ENCODE measurements around the gene GPR158. TPM values are rescaled to one million over a fixed set of nuclear protein-coding genes. Genes with fewer than 3 reads are reported as not detected.

GPR158 gene
- total and polyA plus RNA-seq, 5 donors from 2014 or later, result not detected

- H3K4me3 ChIP-seq (ENCODE audit: low read depth, low read length), result no peak overlapping the region
- no peak for DNase-seq
- H3K4me3 Mint-ChIP-seq, result no peak overlapping the region
- no peak overlapping the region for H3K27ac ChIP-seq (ENCODE audit: insufficient read depth, low read length, poor library complexity, severe bottlenecking)
- H3K27ac Mint-ChIP-seq, result no peak overlapping the region
- peaks cover 0 to 3% (median 0%) of the 10 kb centered on the region in 7 donors for H3K9me3 Mint-ChIP-seq
- H3K27me3 ChIP-seq (ENCODE audit: control insufficient read depth, insufficient read depth, low read length), result no peaks in the 10 kb centered on the region
- H3K36me3 Mint-ChIP-seq, result no peaks in the 10 kb centered on the region
- ATAC-seq (ENCODE audit: low read depth in 2 of 2), result no peak
- no peaks in the 10 kb centered on the region for H3K27me3 Mint-ChIP-seq
- H3K4me1 ChIP-seq (ENCODE audit: control insufficient read depth, insufficient read depth, low read length, poor library complexity, severe bottlenecking), result no peaks in the 10 kb centered on the region
- no peaks in the 10 kb centered on the region for H3K36me3 ChIP-seq (ENCODE audit: control insufficient read depth, insufficient read depth, low read length)
- no peaks in the 10 kb centered on the region for H3K9me3 ChIP-seq (ENCODE audit: control insufficient read depth in 2 of 2, low read length in 2 of 2)
- no peaks in the 10 kb centered on the region for H3K4me1 Mint-ChIP-seq
These were observed 357.4 kb downstream of the GPR158 start for GRCh38 chr10:25532213-25532612.

GRCh38 chr10:25536027-25536426 lies 361.2 kb downstream of the GPR158 start:
- no peaks in the 10 kb centered on the region for H3K4me1 ChIP-seq (ENCODE audit: control insufficient read depth, insufficient read depth, low read length, poor library complexity, severe bottlenecking)
- no peaks in the 10 kb centered on the region for H3K9me3 ChIP-seq (ENCODE audit: control insufficient read depth in 2 of 2, low read length in 2 of 2)
- H3K4me1 Mint-ChIP-seq, result no peaks in the 10 kb centered on the region
- H3K9me3 Mint-ChIP-seq, result peaks cover 0 to 3% (median 0%) of the 10 kb centered on the region in 7 donors
- H3K27me3 Mint-ChIP-seq, result no peaks in the 10 kb centered on the region
- H3K36me3 ChIP-seq (ENCODE audit: control insufficient read depth, insufficient read depth, low read length), result no peaks in the 10 kb centered on the region
- no peak overlapping the region for H3K27ac ChIP-seq (ENCODE audit: insufficient read depth, low read length, poor library complexity, severe bottlenecking)
- H3K36me3 Mint-ChIP-seq, result no peaks in the 10 kb centered on the region
- no peaks in the 10 kb centered on the region for H3K27me3 ChIP-seq (ENCODE audit: control insufficient read depth, insufficient read depth, low read length)
- peak overlapping the region in 1 of 4 donors; percentile 38 for H3K4me3 Mint-ChIP-seq
- H3K27ac Mint-ChIP-seq, result no peak overlapping the region
- ATAC-seq (ENCODE audit: low read depth in 2 of 2) (no peak), DNase-seq (no peak)
- no peak overlapping the region for H3K4me3 ChIP-seq (ENCODE audit: low read depth, low read length)

DNA sequence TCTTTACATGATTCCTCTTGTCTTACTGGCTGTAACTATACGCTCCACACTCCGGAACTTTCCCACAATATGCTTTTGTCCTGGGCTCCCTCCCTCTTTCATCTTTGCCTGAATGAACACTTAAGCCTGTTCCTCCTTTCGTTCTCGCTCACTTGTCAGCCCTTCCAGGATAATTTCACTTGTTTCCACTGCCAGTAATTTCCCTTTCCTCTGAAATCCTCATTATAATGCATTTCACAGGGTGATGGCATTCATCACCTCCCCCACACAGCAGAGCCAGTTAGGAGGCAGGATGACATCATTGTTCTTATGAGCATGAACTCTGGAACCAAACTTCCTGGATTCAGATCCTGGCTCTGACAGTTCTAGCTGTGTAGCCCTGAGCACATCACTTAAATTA lies 372.6 kb downstream of the GPR158 start:
- H3K4me1 Mint-ChIP-seq, result no peaks in the 10 kb centered on the region
- H3K4me3 ChIP-seq (ENCODE audit: low read depth, low read length), result no peak overlapping the region
- H3K36me3 ChIP-seq (ENCODE audit: control insufficient read depth, insufficient read depth, low read length), result no peaks in the 10 kb centered on the region
- H3K27me3 ChIP-seq (ENCODE audit: control insufficient read depth, insufficient read depth, low read length), result no peaks in the 10 kb centered on the region
- no peaks in the 10 kb centered on the region for H3K36me3 Mint-ChIP-seq
- no peak overlapping the region for H3K27ac Mint-ChIP-seq
- no peaks in the 10 kb centered on the region for H3K9me3 ChIP-seq (ENCODE audit: control insufficient read depth in 2 of 2, low read length in 2 of 2)
- no peak overlapping the region for H3K27ac ChIP-seq (ENCODE audit: insufficient read depth, low read length, poor library complexity, severe bottlenecking)
- H3K4me3 Mint-ChIP-seq, result no peak overlapping the region
- ATAC-seq (ENCODE audit: low read depth in 2 of 2) (no peak), DNase-seq (no peak)
- peaks cover 0 to 11% (median 2%) of the 10 kb centered on the region in 7 donors for H3K9me3 Mint-ChIP-seq
- no peaks in the 10 kb centered on the region for H3K4me1 ChIP-seq (ENCODE audit: control insufficient read depth, insufficient read depth, low read length, poor library complexity, severe bottlenecking)
- no peaks in the 10 kb centered on the region for H3K27me3 Mint-ChIP-seq

- H3K4me3 Mint-ChIP-seq, result no peak overlapping the region
- H3K27me3 ChIP-seq (ENCODE audit: control insufficient read depth, insufficient read depth, low read length), result no peaks in the 10 kb centered on the region
- no peaks in the 10 kb centered on the region for H3K36me3 ChIP-seq (ENCODE audit: control insufficient read depth, insufficient read depth, low read length)
- no peaks in the 10 kb centered on the region for H3K9me3 ChIP-seq (ENCODE audit: control insufficient read depth in 2 of 2, low read length in 2 of 2)
- no peak for ATAC-seq (ENCODE audit: low read depth in 2 of 2)
- peaks cover 5% of the 10 kb centered on the region for H3K27me3 Mint-ChIP-seq
- no peak overlapping the region for H3K27ac Mint-ChIP-seq
- peaks cover 1 to 7% (median 4%) of the 10 kb centered on the region in 7 donors for H3K9me3 Mint-ChIP-seq
- DNase-seq, result no peak
- no peaks in the 10 kb centered on the region for H3K4me1 Mint-ChIP-seq
- H3K4me1 ChIP-seq (ENCODE audit: control insufficient read depth, insufficient read depth, low read length, poor library complexity, severe bottlenecking), result no peaks in the 10 kb centered on the region
- no peak overlapping the region for H3K27ac ChIP-seq (ENCODE audit: insufficient read depth, low read length, poor library complexity, severe bottlenecking)
- H3K4me3 ChIP-seq (ENCODE audit: low read depth, low read length), result no peak overlapping the region
- no peaks in the 10 kb centered on the region for H3K36me3 Mint-ChIP-seq
These were observed 377.6 kb downstream of the GPR158 start for GRCh38 chr10:25552283-25552919.

DNA sequence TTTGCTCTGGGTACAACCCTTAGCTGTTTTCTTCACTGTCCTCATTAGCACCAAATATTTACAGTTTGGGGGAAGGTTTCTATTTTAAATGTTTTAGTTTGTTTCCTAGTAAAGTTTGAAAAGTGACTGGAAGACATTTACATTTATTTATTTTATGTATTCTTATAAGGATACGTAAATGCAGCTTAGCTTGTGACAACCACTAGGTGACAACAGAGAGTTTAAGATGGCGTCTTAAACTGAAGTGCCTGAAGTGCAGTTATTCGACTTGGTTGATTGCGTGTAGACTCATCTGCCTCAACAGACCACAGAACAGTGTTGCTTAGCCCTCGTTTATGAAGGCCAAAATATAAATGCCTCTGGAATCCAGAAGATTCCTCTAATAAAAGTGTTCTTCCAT lies 381.1 kb downstream of the GPR158 start:
- Mint-ChIP-seq H3K4me3 (no peak overlapping the region), H3K9me3 (peaks cover 0 to 10% (median 4%) of the 10 kb centered on the region in 7 donors), H3K36me3 (no peaks in the 10 kb centered on the region)

DNA sequence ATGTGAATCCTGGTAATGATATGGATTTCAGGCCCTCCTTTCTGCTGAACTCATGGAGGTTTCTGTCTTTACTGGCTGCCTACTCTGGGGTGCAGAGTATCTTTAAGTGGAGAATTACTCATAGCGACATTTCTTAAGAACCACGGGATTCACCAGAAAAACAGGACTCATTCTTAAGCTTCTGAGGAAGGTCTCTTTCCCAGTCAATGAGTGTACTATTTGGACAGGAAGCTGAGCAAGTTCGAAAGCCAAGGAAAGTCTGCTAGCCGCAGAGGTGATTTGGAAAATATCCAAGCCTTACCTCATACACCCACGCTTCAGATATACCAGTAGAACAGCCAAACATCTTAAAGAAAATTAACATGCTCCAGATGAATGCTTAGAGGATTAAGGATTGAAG lies 381.7 kb downstream of the GPR158 start:
- Histone ChIP-seq H3K4me1 (ENCODE audit: control insufficient read depth, insufficient read depth, low read length, poor library complexity, severe bottlenecking) (no peaks in the 10 kb centered on the region), H3K4me3 (ENCODE audit: low read depth, low read length) (no peak overlapping the region), H3K9me3 (ENCODE audit: control insufficient read depth in 2 of 2, low read length in 2 of 2) (no peaks in the 10 kb centered on the region), H3K27ac (ENCODE audit: insufficient read depth, low read length, poor library complexity, severe bottlenecking) (no peak overlapping the region), H3K36me3 (ENCODE audit: control insufficient read depth, insufficient read depth, low read length) (no peaks in the 10 kb centered on the region), H3K27me3 (ENCODE audit: control insufficient read depth, insufficient read depth, low read length) (no peaks in the 10 kb centered on the region)
- Mint-ChIP-seq H3K27ac (no peak overlapping the region), H3K36me3 (no peaks in the 10 kb centered on the region), H3K4me3 (no peak overlapping the region), H3K27me3 (peaks cover 5% of the 10 kb centered on the region), H3K4me1 (no peaks in the 10 kb centered on the region), H3K9me3 (peaks cover 0 to 10% (median 3%) of the 10 kb centered on the region in 7 donors)
- DNase-seq (no peak), ATAC-seq (ENCODE audit: low read depth in 2 of 2) (no peak)

More for the DNA sequence above, 381.1 kb downstream of the GPR158 start:
- H3K4me1 ChIP-seq (ENCODE audit: control insufficient read depth, insufficient read depth, low read length, poor library complexity, severe bottlenecking), result no peaks in the 10 kb centered on the region
- no peak for DNase-seq
- Mint-ChIP-seq H3K27me3 (peaks cover 5% of the 10 kb centered on the region), H3K4me1 (no peaks in the 10 kb centered on the region), H3K27ac (no peak overlapping the region)
- H3K27me3 ChIP-seq (ENCODE audit: control insufficient read depth, insufficient read depth, low read length), result no peaks in the 10 kb centered on the region
- ATAC-seq (ENCODE audit: low read depth in 2 of 2), result no peak
- H3K4me3 ChIP-seq (ENCODE audit: low read depth, low read length), result no peak overlapping the region
- no peak overlapping the region for H3K27ac ChIP-seq (ENCODE audit: insufficient read depth, low read length, poor library complexity, severe bottlenecking)
- no peaks in the 10 kb centered on the region for H3K9me3 ChIP-seq (ENCODE audit: control insufficient read depth in 2 of 2, low read length in 2 of 2)
- H3K36me3 ChIP-seq (ENCODE audit: control insufficient read depth, insufficient read depth, low read length), result no peaks in the 10 kb centered on the region

DNA sequence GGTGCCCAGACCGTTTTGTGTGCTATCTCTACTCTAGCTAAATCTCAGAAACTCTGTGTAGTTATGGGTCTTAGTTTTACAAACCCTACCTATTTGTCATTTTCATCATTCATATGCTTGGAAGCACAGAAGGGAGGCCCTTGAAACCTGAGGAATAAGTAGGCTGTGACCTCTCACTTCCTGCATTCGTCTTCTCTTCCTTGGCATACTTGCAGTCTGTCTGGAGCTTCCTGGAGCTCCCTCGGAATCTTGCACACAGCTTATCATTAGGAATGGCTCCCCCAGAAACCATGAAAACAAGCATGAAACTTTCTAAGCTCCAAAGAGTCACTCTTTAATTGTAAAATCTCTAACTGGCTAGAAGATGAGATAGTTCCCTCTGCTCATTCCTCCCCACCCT lies 382.3 kb downstream of the GPR158 start:
- Histone ChIP-seq H3K4me1 (ENCODE audit: control insufficient read depth, insufficient read depth, low read length, poor library complexity, severe bottlenecking) (no peaks in the 10 kb centered on the region), H3K36me3 (ENCODE audit: control insufficient read depth, insufficient read depth, low read length) (no peaks in the 10 kb centered on the region), H3K9me3 (ENCODE audit: control insufficient read depth in 2 of 2, low read length in 2 of 2) (no peaks in the 10 kb centered on the region), H3K4me3 (ENCODE audit: low read depth, low read length) (no peak overlapping the region), H3K27ac (ENCODE audit: insufficient read depth, low read length, poor library complexity, severe bottlenecking) (no peak overlapping the region), H3K27me3 (ENCODE audit: control insufficient read depth, insufficient read depth, low read length) (no peaks in the 10 kb centered on the region)
- Mint-ChIP-seq H3K27me3 (peaks cover 5% of the 10 kb centered on the region), H3K4me3 (no peak overlapping the region), H3K9me3 (peaks cover 0 to 9% (median 3%) of the 10 kb centered on the region in 7 donors), H3K36me3 (no peaks in the 10 kb centered on the region), H3K4me1 (no peaks in the 10 kb centered on the region), H3K27ac (no peak overlapping the region)
- no peak for ATAC-seq (ENCODE audit: low read depth in 2 of 2)
- DNase-seq, result no peak

DNA sequence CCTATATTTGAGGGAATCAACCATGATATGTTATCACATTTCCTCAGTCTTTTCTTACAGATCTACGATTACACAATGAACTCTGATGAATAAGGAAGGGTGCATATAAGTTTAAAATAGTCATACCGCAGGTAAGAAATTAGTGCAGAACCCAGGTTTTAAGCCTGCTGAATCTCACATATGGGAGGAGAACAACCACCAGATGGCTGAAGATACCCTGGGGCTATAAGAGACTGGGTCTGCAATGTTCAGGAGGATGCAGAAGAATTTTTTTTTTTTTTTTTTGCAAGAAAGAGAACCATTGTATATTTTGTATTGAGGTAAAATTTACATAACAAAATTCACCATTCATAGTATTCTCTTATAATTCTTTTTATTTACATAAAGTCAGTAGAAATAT lies 387.0 kb downstream of the GPR158 start:
- H3K4me1 ChIP-seq (ENCODE audit: control insufficient read depth, insufficient read depth, low read length, poor library complexity, severe bottlenecking), result no peaks in the 10 kb centered on the region
- DNase-seq (no peak), ATAC-seq (ENCODE audit: low read depth in 2 of 2) (no peak)
- H3K27me3 ChIP-seq (ENCODE audit: control insufficient read depth, insufficient read depth, low read length), result no peaks in the 10 kb centered on the region
- Mint-ChIP-seq H3K36me3 (no peaks in the 10 kb centered on the region), H3K27me3 (no peaks in the 10 kb centered on the region), H3K4me3 (no peak overlapping the region), H3K4me1 (no peaks in the 10 kb centered on the region), H3K27ac (no peak overlapping the region), H3K9me3 (peaks cover 0 to 8% (median 0%) of the 10 kb centered on the region in 7 donors)
- no peak overlapping the region for H3K27ac ChIP-seq (ENCODE audit: insufficient read depth, low read length, poor library complexity, severe bottlenecking)
- no peak overlapping the region for H3K4me3 ChIP-seq (ENCODE audit: low read depth, low read length)
- H3K36me3 ChIP-seq (ENCODE audit: control insufficient read depth, insufficient read depth, low read length), result no peaks in the 10 kb centered on the region
- H3K9me3 ChIP-seq (ENCODE audit: control insufficient read depth in 2 of 2, low read length in 2 of 2), result no peaks in the 10 kb centered on the region

Measured in CD4-positive, CD25-positive, alpha-beta regulatory T cell (primary cell).